Inflammatory macrophage (primary cell): Measurements from ENCODE around the gene HERPUD2.
"Not testable (repeated sequence)": the region's sequence is repeated elsewhere in the genome, so short reads cannot be mapped to it uniquely, and the experiment has no call there.

Experiments used
- DNase-seq, 2 donors: peaks; one replicate each; pipeline ENCODE4 v3.0.0-alpha.2; 2020 to 2022

The HERPUD2 gene

DNA sequence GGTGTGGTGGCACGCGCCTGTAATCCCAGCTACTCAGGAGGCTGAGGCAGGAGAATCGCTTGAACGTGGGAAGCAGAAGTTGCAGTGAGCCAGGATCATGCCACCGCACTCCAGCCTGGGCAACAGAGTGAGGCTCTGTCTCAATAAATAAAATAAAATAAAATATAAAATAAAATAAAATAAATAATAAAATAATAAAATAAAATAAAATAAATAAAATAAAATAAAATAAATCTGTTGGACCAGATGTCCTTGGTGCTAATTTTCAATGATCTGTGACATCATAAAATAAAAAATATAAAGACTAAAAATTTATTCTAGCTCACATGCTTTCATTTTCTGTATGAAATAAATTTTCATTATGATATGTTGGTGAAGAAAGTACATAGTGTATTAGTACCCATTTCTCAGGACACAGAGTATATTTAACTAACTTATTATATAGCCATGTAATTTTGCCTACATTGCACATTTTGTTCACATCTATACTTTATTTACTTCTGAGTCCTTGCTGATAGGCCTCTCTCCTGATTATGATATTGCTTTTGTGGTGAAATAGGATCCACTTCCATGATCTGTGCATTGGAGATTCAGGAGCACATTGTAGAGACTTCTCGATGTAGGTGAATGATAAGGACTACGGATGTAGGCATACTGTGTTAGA, 17.8 kb upstream of the HERPUD2 start:
- DNase-seq: no peak

DNA sequence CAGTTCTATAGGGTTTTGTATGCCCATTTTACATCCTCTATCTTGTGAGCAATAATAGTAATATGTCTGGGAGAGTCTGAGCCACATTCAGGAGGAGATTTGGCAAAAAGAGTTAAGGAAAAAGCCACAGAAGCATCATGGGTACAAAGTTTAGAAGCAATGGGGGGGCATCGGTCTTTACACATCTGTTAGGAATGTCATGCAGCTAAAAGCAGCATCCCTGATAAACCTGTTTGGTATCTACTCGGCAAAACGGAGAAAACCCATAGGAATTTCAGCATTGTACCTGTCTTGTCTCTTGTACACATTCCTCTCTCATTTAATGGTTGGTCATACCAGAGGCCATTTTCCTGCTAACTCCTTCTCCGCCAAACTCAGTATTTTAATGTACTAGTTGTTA, 12.5 kb upstream of the HERPUD2 start:
- no peak for DNase-seq

DNA sequence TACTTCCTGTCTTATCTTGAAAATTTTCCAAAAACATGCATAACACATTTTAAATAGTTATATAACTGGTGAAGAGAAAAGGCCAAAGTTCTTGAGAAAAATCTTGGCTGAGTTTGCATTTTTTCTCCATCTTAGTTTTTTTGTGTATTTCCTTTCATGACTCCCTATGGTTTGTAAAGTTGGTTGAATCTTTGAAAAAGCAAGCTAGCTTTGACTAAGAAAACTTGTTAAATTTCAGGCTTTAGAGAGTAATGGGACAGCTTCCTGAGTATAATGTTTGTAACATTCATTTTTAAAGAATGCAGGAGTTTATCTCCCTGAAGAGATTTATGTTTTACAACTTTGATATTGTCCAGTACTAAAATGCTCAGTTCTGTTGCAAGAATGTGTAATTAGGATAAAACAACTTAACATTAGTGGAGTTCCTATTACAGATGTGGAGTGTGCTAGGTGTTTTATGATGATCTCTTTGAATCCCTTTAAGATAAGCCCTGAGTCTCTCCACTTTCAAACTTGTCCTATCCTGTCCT, 11.1 kb upstream of the HERPUD2 start:
- no peak for DNase-seq

DNA sequence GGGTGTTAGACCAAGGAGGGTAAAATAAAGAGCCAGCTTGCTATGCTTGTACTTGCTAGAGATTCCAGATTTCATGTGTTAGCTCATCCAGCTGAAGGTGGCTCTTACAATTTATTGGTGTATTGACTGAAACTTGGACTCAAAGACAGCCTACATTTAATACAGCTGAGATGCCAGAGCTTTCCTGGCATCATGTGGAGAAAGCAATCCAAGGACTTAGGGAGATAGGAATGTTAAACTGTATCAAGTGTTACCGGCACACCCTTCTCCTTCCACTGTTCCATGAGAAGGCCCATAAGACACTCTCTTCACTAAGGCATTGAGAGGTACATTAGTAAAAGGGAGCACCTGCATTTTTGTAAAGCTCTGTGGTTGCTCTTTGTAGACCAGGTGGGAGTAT, 9.3 kb upstream of the HERPUD2 start:
- DNase-seq: no peak

DNA sequence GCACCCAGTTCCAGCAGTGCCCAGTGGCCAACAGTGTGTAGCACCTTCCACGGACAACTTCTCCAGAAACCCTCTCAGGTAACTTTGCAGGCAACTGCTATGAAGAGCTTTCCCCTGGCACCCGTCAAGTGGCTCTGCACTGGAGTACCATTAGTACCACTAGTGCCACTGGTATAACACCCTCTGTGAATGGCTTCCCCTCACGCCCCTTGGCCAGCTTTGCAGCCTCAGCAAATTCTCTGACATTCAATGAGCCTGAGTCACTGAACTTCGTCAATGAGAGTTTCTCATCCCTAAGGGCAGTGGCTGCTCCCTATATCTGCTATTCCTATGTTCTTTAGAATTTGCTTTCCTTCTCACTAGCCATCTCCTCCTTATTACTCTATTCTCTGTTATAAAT, 7.6 kb upstream of the HERPUD2 start:
- no peak for DNase-seq

DNA sequence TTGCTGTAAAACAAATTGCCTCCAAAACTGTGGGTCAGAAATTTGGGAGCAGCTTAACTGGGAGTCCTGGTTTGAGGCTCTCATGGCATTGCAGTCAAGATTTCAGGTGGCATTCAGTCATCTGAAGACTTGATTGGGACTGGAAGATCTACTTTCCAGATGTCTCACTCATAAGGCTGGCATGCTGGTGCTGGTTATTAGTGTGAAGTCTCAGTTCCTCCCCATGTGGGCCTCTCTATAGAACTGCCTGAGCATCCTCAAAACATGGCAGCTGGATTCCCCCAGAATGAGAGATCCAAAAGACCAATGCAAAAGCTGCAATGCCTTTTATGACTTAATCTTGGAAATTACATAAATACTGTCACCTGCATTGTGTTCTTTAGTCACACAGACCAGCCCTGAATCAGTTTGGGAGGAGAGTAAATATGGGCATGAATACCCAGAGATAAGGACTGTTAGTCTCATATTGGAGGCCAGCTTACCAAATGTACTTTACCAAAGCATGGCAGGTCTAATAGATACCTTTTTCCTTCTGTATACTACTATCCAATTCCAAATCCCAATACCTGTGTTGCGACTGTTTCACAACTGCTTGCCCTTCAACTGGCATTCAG, 6.5 kb upstream of the HERPUD2 start:
- no peak for DNase-seq

DNA sequence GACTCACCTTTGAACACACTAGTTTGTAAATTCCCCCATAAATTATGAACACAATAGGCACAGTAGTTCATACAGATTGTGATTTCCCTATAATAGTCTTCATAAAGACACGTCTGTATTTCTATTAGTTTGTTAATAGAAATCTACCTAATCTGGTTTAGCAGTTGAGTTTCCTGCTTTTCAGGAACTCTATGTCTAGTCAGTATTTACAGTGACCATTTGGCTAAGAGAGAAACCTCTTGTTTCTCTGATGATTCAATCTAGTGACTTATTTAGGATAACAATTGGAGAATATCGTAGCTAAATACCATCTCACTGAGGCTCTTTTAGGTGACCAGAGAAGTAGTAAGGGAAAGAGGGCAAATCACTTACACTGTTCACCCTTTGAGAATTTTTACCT, 5.9 kb upstream of the HERPUD2 start:
- DNase-seq: no peak

DNA sequence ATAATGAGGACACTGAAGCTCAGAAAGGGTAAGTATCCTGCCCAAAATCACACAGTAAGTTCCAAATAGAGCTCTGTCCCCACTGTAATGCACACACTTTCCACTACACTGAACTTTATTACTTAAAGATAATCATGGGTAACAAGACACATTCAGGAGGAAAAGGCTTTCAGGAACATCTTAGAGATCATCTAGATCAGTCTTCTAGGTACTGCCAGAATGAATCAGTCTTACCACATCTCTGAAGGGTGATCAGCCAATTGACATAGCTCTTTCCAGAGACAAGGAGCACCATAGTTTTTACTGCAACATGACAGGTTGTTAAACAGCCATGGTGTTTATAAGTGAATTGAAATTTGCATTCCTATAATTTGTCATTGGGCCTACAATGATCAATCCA, 5.4 kb upstream of the HERPUD2 start:
- no peak for DNase-seq

DNA sequence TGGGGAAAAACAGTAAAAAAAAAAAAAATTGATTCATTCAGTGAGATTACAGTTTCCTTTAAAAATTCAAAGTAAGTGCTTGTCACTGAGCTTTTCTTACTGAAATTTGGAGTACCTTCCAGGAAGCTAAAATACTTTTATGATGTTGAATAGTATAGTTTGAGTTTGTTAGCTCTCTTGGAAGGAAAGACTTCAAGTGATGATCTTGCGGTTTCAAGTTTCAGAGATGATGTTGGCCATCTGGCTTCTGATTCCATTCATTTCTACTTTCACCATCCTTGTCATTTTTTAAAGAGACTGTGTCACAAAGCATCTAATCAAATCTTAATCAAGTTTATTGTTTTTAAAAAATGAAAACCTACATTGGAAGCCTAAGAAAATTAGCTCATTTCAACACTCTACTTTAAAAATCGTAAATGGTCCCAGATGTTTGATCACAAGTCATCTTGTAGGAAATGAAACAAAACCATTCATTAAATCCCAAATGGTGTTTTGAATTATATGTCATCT, 4.9 kb upstream of the HERPUD2 start:
- no peak for DNase-seq

DNA sequence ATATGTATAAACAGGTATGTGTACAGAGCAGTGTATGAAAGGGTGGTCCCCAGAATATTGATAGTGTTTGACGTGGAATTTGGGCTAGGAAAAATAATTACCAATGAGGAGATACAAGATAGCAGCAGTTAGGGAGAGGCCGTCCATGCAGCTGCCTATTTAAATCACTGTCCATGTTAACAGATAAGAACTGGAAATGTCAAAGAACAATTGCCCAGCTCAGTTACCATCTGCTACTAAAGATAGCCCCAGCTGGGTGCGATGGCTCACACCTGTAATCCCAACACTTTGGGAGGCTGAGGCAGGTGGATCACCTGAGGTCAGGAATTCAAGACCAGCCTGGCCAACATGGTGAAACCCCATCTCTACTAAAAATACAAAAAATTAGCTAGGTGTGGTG, 3.4 kb upstream of the HERPUD2 start:
- not testable (repeated sequence) for DNase-seq

DNA sequence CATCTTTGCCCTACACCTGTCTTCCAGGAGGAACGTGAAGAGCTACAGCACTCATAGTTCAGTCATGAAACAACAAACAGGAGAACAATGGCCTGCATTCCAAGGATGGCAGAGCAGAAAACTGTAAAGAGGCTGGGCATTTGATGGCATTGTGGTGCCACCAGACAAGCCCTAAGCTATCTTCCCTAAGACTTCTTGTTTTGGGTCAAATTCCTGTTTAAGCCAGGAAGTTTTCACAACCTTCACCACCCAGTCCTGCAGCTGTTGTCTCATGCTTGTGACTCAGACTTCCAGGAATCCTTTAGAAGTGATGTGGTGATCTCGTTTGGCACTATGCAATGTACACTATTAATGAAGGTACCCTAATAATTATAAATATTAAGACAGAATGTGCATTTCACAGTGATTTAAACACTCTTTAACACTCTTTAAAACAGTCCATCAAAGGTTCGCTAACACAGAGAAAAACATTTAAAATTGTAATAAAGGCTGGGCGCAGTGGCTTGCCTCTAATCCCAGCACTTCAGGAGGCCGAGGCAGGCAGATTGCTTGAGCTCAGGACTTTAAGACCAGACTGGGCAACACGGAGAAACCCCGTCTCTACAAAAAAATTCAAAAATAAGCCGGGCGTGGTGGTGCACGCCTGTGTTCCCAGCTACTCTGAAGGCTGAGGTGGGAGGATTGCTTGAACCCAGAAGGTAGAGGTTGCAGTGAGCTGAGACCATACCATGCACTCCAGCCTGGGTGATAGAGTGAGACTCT, 2.7 kb upstream of the HERPUD2 start:
- DNase-seq: peak; percentile 85 to 88

DNA sequence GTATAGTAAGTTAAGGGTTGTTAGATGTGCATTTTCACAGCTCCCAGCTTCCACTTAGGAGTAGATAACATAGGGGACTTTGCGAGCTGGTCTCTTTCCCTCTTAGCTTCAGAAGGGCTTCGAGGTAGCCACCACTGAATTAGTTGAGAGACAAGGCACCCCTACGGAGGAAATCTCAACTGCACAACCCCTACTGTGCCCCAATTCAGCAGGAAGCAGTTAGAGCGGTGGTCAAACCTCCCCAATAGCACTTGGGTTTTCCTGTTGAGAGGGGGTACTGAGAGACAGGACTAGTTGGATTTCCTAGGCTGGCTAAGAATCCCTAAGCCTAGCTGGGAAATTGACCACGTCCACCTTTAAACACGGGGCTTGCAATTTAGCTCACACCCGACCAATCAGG, 1.1 kb upstream of the HERPUD2 start:
- no peak for DNase-seq

DNA sequence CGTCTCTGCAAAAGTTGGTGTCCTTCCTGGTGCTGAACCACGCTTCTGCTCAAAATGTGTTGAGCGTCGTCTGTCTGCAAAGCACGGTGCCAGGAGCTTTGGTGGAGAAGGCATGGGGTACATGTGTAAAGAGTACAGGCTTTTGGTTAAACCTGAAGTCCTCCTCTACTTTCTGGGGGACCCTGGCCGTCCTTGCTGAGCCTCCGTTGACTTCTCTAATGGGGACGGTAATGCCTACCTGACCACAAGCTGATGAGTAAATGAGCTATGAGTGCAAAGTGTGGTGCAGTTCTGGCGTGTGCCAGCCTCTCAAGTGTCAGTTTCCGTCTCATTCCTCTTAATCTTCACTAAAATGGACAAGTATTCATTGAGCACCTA, 527 bp upstream of the HERPUD2 start:
- peak in 1 of 2 donors; percentile 16 for DNase-seq

DNA sequence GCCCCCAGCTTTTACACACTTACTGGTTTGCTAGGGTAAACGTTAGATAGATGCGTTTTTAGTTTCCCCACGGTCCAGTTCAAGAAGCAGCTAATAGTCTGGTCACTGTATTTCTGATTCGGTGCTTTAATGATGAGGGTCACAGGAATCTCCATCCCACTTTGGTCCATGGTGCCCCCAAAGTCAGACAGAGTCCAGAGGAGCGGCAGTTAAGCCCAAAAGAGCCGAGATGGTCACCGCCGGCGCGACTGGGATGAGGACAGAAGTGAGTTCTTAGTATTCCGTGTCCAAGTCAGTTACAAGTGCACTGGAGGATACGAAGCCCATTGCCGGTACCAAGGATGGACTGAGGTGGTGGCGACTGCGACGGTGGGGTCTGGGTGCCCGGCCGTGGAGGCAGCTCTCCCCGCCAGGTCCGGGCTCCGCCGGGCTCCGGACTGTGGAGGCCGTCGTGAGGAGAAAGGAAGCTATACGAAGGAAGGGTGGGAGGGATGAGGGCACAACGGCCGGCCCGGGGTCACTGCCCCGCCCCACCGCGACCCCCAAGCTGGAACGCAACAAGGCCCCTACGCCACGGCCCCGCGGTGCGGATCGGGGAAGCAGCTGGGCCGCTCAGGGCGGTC, 663 bp downstream of the HERPUD2 start:
- no peak for DNase-seq

DNA sequence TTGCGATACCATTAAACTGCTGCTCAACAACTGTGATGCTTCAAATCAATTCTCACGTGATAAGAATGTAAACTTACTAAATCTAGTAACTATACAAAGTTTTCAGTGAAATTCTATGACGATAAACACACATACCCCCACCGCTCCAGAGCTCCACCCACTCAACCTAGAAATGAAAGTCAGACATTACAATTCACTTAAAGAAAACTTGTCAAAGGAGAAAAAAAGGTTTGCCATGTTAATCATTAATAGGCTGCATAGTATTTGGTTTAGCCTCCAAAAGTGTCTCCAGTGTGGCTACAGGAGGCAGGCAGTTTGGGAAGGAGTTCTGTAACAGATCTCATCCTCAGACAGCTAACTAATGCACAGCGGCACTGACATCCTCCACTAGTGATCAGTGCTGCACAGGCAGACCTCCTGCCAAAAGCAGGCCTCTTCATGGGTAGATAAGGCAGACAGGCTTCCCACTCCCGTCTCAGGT, 3.1 kb downstream of the HERPUD2 start:
- DNase-seq: no peak

DNA sequence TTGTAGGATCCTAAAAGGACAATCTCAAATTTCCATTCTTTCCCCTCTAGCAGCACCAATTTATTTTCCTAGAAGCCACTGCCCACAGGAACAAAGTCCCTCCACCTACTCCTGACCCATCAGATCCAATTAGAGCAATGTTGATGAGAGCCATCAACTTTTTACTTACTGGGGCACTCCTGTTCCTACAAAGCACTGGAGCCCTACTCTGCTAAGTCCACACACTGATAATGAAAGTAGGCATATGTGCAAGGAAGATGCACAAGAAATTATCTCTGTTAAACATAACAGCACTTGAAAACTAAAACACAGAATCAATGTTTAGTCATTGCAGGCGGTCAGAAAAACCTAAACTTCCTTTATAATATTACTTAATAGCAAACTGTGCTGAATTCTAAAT, 3.6 kb downstream of the HERPUD2 start:
- DNase-seq: peak in 1 of 2 donors; percentile 19

DNA sequence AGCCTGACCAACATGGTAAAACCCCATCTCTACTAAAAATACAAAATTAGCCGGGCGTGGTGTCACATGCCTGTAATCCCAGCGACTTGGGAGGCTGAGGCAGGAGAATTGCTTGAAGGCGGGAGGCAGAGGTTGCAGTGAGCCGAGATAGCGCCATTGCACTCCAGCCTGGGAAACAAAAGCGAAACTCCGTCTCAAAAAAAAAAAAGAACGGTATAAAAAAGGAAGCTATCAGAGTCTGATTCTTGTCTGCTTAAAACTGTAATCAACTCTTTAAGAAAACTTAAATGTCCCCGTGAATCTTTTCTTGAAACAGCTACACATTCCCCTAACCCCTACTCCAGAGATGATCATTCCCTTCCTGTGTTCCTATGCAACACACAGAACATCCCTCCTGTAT, 4.3 kb downstream of the HERPUD2 start:
- DNase-seq: not testable (repeated sequence)

DNA sequence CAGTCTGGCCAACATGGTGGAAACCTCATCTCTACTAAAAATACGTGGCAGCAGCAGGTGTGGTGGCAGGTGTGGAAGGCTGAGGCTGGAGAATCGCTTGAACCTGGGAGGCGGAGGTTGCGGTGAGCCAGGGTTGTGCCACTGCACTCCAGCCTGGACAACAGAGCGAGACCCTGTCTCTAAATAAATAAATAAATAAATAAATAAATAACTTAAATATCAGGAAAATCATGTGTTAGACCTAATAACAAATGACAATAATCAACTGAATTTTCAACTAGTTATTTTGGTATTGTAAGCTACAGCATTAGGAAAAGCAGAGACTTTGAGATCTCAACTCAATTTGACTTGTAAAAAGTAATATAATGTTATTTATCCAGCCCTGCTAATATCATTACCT, 9.2 kb downstream of the HERPUD2 start:
- DNase-seq: no peak

DNA sequence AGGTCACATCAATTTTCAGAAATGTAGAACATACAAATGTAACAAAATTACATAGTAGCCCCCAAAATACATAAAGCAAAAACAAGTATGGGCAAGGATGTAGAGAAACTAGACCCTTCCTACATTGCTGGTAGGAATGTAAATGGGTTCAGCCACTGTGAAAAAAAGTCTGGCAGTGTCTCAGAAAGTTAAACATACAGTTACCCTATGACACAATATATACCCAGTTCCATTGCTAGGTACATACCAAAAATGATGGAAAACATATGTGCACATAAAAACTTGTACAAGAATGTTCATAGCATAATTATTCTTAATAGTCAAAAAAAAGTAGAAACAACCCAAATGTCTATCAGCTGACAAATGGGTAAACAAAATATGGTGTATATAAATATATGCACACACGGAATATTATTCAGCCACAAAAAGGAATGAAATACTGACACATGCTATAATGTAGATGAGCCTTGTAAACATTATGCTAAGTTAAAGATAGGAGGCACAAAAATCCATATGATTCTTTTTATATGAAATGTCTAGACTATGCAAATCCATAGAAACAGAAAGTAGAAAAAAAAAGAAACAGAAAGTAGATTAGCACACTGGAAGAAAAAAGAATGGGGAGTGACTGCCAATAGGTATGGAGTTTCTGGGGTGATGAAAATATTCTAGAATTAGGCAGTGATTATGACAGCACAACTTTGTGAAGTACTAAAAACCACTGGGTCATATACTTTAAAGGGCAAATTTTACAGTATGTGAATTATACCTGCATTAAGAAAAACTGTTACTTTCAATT, 13.5 kb downstream of the HERPUD2 start:
- no peak for DNase-seq

DNA sequence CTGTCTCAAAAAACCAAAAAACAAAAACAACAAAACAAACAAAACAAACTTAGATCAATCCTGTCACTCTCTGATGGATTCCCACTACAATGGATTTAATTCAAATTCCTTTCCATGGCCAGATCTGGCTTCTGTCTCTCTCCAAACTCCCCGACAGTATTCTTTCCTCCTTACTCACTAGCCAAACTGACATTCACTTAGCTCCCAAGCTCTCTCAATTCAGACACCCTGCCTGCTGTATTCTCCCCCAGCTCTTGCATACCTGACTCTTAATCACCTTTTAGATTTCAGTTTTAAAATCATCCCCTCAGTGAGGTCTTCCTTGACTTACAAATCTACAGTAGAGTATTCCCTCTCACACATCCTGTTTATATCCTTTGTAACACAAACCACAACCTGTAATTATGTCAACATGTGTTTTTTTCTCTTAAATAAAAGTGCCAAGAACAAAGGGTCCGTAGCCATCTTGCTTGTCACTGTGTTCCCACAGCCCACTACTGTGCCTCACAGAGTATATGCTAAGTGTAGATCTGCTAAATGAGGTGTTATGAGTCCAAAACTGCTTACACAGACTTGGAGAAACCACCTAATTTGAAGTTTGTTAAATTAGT, 14.4 kb downstream of the HERPUD2 start:
- DNase-seq: no peak

DNA sequence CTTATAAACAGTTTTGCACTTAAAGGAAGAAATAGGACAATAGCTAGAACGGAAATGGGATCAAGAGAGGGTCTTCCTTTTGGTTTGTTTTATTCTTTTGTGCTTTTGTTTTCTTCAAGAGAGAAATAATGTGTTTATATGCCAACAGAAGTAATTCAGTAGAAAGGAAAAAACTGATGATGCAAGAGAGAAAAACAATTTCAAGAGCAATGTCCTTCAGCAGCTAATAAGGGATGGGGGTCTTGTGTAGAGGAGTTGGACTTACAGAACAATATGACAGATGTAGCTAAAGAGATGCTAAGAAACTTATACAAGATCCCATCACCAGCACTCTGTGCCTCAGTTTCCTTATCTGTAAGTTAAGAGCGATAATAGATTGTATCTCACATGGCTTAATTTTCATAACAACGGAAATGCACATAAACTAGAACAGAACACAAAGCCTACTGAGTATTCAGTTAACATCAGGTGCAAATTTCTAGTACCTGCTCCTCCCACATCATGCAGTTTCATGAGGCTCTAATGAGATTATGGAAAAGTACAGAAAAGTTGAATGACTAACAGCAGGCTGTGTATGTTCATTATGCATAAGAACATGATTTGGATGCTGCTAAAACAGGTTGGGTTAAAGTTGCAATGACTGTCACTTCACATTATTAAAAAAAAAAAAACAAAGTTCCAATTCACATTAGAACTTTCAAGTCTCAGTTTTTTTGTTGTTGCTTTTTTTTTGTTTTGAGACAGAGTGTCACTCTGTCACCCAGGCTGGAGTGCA, 17.2 kb downstream of the HERPUD2 start:
- DNase-seq: no peak
